ENCODE data around the gene UNC80.

Gene UNC80

DNA sequence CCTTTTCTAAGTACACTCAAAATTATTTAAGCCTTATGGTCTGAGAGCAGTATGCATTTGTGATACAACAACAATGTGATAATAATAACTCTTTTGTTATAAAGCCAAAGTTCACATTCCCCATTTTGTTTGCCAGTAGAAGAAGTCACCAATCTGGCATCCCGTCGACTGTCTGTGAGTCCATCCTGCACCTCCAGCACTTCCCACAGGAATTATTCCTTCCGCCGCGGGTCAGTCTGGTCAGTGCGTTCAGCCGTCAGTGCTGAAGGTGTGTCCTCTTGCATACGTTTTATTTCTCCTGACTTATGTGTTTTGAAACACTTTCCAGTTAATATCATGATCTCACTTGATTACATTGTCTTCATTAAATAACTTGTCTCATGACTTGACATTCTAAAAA, 150.5 kb downstream of the UNC80 start:
- DNase-seq = no peak

DNA sequence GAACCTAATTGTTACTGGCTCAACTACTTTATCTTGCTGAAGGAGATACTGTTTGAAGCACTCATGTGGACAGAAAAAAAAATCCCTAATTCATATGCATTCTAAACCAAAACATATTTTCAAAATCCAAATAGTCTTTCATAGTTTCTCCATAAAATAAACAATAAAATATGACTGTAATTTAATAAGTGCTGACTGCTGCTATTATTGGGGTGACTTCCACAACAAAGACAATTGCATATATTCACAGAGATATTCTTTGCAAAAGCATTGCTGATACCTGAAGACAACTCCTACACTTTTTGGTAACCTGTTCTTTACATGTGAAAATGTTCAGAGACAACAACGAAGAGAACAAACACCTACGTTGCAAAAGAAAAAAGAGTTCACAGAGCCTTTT, 157.7 kb downstream of the UNC80 start:
- DNase-seq = no peak

- DNase-seq = peak; percentile 16
Measured at GRCh38 chr2:209933499-209934483, 162.2 kb downstream of the UNC80 start.

DNA sequence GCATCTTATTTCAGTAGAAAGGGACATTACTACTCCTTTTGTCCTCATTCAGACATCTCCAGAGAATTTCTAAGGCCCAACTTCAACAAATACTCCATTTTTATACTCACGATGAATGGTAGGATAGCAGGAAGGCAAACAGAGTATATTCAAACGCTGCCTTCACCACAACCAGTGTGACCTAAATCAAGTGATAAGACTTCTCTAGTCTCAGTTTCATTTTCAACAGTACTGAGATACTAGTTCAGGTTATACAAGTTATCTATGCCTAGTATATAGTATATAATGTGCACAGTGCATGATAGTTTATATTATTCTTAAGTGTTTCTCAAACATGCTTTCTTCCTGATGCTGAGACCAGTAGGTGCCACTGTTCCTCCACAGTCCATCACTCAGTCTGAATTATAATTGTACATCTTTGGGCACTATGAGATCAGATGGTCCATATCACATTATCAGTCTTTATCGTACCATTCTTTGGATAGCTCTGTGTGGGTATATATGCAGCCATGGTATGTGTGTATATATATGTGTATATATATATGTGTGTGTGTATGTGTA, 164.6 kb downstream of the UNC80 start:
- DNase-seq = no peak

- DNase-seq = no peak
Measured at GRCh38 chr2:209937893-209938292, 166.3 kb downstream of the UNC80 start.

GRCh38 chr2:209938906-209939305, 167.3 kb downstream of the UNC80 start:
- DNase-seq = no peak

DNA sequence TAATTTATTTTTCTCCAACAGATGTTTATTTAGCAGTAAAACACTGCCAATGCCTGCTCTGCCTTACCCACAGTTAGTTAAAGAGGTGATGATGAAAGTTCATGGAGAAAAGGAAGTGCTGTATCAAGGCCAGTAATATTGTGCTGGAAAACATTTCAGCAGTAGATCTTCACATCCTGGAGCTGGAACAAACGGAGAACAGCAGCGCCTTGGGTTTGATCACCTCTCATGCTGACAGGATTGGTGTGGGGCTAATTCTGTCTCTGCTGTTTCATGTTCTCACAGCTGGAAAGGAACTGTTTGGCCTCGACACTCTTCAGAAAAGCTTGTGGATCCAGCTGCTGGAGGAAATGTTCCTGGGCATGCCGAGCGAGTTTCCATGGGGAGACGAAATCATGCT, 169.3 kb downstream of the UNC80 start:
- no peak for DNase-seq

- DNase-seq = no peak
Measured at GRCh38 chr2:209942426-209942825, 170.8 kb downstream of the UNC80 start.

- no peak for DNase-seq
Measured at GRCh38 chr2:209942936-209943605, 171.4 kb downstream of the UNC80 start.

DNA sequence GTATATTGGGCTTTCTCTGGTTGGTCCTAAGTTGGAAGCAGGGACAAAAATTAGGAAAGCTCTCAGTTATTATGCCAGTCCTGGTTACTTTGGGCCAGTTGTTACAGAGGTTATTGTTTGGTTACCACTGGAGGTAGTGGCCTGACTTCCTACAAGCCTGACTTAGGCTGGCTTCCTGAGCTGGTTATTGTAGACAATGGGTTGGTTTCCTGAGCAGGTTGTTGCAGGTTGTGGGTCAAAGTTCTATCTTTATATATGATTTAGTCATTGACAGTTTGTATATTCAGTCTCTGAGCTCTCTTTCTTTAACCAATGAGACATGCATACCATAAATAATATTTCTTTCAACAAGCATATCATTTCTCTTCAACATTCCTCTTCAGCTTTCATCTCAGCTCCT, 172.1 kb downstream of the UNC80 start:
- no peak for DNase-seq

DNA sequence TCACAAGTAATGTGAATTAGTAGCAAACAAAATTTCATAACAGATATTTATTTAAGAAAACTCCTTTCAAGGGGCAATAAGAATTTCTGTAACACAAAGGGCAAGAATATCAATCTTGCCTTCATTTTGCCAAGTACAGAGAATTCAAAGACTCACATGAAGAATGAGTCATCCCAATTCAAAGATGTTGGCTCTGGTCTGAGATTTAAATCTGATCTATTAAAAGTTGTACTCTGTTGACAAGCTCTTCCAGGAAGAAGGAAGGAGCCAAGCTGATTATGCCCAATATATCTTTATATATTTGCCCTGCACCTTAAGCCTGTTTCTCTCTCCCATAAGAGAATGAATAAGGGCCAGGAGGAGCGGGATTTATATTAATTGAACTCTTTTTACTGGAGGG, 174.9 kb downstream of the UNC80 start:
- no peak for DNase-seq

DNA sequence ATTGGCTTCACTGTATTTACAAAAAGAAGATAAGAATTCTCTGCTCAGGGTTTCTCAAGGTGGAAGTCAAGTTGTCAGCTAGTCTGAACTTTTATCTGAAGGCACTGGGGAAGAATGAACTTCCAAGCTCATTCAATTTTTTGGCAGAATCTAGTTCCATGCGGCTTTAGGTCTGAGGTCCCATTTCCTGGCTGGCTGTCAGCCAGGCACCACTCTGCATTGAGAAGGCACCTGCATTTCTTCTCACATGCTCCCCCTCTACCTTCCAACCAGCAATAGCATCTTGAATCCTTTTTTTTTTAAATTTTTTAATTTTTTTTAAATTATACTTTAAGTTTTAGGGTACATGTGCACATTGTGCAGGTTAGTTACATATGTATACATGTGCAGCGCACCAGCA, 184.6 kb downstream of the UNC80 start:
- DNase-seq = no peak

DNA sequence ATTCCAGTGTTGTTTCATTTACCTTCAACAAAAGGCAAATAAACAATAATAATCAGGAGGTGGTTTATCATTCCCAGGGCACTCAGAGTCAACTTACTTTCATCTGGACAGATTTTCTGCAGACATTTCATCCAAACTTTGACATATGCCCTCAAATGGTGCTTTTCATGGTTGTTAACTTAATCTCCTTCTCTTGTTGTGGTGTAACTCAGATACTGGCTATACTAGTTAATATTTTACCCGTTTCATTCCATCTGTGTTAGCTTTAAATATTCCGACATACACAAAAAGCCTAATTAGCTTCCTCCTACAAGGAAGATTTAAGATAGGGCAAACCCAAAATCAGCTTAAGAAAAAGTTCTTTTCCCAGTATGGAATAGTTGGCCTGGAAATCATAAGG, 186.4 kb downstream of the UNC80 start:
- no peak for DNase-seq

GRCh38 chr2:209960045-209960444, 188.4 kb downstream of the UNC80 start:
- peak; percentile 14 for DNase-seq

- DNase-seq = peak; percentile 84
Measured at GRCh38 chr2:209960676-209961630, 189.3 kb downstream of the UNC80 start.

DNA sequence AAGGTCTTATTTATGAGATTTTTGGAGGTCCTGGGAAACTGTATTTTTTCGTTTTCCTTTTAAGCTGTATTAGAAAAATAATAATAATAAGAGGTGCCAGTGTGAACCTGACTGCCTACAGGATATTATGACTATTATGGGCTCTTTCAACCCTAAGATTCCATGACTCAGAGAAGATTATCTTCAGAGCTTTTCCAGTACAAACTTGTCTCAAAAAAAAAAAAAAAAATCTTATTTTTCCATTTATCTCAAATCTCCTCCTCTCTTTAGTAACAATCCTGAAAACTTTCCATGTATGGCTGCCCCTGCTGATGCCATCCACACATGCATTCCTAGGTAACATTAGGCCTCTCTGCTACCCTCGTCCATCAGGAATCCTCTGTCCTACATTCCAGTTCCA, 194.1 kb downstream of the UNC80 start:
- DNase-seq = no peak

DNA sequence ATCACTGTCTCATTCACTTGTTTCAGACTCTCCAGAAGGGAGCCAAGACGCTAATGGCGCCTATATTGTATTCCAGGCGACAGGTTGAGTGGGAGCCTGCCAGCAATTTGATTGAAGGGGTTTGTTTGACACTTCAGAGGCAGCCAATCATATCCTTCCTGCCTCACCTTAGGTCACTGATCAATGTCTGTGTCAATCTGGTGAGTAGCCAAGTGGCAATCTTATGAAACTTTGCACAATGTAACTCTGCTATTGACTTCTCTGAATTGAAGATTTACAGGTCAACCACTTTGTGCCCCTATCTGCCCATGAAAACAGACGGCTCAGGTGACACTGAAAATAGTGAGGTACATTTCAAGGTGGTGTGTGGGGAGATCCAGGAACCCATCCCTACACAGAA, 198.1 kb downstream of the UNC80 start:
- no peak for DNase-seq

- DNase-seq = no peak
Measured at GRCh38 chr2:209970271-209970670, 198.6 kb downstream of the UNC80 start.

DNA sequence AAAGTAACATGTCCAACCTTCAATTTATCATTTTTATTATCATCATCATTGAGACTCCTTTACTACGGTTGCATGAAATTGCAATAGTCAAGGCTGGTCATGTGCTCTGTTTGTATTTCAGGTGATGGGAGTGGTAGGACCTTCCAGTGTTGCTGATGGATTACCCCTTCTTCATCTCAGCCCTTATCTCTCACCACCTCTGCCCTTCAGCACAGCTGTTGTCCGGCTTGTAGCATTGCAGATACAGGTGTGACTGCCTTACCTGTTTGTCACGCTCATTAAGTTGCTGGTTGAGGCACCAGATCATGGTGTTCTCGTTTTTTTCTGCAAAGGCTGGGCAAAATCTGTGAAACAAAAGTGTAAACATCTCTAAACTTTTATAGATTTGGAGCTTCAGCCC, 199.1 kb downstream of the UNC80 start:
- no peak for DNase-seq

DNA sequence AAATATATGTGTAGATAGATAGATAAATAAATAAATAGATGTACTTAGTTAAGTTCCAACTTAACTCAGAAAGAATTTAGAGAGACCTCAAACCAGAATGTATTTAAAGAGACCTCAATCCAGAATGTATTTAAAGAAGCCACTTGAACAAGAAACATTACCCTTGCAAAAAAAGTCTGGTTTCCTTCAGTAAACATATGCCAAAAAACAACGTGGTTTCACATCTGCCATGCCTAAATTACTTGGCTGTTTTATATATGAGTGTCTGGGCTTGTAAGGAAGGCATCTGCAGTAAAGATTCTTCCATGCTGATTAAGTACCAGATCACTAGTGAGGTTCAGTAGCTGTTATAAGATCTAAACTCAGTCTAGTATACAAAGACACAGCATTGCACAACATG, 201.7 kb downstream of the UNC80 start:
- DNase-seq = no peak

DNA sequence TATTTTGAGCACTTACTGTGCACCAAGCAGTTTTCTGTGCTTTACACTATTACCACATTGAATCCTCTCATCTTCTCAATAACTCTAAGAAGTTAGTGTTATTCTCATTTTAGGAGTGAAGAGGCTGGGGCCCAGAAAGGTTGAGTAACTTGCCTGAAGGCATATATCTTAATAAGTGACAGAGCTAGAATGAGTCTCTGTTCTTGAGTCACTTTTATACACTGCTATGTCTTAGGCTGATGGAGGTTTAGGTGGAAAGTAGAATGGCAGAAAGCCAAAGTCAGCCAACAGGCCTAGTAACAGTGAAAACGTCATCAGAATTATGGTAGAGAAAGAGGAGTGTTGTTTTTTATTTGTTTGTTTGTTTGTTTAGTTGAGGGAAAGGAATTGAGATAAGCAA, 202.9 kb downstream of the UNC80 start:
- no peak for DNase-seq

DNA sequence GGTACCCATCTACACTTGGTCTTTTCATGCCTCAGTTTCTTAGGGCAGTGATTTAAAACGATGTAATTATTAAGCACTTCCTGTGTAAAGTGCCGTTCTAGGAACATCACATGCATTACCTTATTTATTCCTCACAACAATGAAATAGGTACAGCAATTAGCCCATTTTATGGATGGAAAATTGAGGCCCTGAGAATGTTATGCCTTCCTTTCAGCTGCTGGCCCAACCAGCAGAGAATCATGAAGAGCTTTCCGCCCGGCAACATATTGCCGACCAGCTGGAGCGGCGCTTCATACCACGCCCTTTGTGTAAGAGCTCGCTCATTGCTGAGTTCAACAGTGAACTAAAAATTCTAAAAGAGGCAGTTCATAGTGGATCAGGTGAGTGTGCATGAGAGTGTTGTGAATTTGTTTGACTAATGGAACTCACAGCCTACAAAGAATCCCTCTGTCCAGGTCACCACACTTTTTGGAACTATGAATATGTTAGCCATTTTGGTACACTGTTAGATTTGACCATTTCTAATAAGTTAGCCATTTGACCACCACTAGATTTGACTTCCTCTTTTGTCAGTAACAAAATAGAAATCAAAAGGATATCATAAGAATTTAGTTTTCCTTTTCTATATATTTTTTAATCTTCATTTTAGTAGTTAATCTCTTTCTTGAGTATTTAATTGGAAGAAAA, 205.2 kb downstream of the UNC80 start:
- DNase-seq = no peak
